HepG2 (cell line): ENCODE measurements around the gene DNAAF8. TPM values are rescaled to one million over a fixed set of nuclear protein-coding genes. Genes with fewer than 3 reads are reported as not detected.

Experiments used
- DR1 ChIP-seq: sonication (generic); formaldehyde crosslinking; IDR thresholded peaks from 2 replicates; pipeline ENCODE4 v1.8.0; 2021; ENCODE audit warnings: mild to moderate bottlenecking, missing genetic modification reagents, inconsistent platforms
- HCFC1 ChIP-seq: fragments of 150-350 bp; IDR thresholded peaks from 2 replicates; pipeline ENCODE4 v1.6.1; 2014; ENCODE audit warnings: low read depth, low read length
- KAT8 ChIP-seq: IDR thresholded peaks from 2 replicates; pipeline ENCODE4 v1.6.1; 2016; ENCODE audit warnings: missing genetic modification reagents, missing compliant biosample characterization
- KLF13 ChIP-seq: sonication (generic); formaldehyde crosslinking; IDR thresholded peaks from 2 replicates; pipeline ENCODE4 v1.4.0; 2020; ENCODE audit warnings: mild to moderate bottlenecking, missing genetic modification reagents
- MED8 ChIP-seq: sonication (generic); formaldehyde crosslinking; IDR thresholded peaks from 2 replicates; pipeline ENCODE4 v1.8.1; 2023; ENCODE audit warnings: mild to moderate bottlenecking, missing genetic modification reagents; ENCODE audit not compliant: insufficient replicate concordance
- MIXL1 ChIP-seq: IDR thresholded peaks from 2 replicates; pipeline ENCODE4 v1.6.1; 2016
- REXO4 ChIP-seq: sonication (generic); formaldehyde crosslinking; IDR thresholded peaks from 2 replicates; pipeline ENCODE4 v1.8.0; 2022; ENCODE audit warnings: missing genetic modification reagents, mild to moderate bottlenecking, borderline replicate concordance
- SCMH1 ChIP-seq: sonication (generic); formaldehyde crosslinking; IDR thresholded peaks from 2 replicates; pipeline ENCODE4 v1.9.0; 2021; ENCODE audit warnings: missing genetic modification reagents, mild to moderate bottlenecking, borderline replicate concordance
- SIN3B ChIP-seq: fragments of 150-350 bp; IDR thresholded peaks from 2 replicates; pipeline ENCODE4 v1.6.1; 2014; ENCODE audit warnings: low read length
- TEF ChIP-seq: sonication (generic); formaldehyde crosslinking; IDR thresholded peaks from 2 replicates; pipeline ENCODE4 v1.5.0; 2020; ENCODE audit warnings: missing genetic modification reagents
- TOPORS ChIP-seq: sonication (generic); formaldehyde crosslinking; IDR thresholded peaks from 2 replicates; pipeline ENCODE4 v1.8.0; 2023; ENCODE audit warnings: mild to moderate bottlenecking, missing genetic modification reagents
- ZFY ChIP-seq: sonication (generic); formaldehyde crosslinking; IDR thresholded peaks from 2 replicates; pipeline ENCODE4 v1.4.0; 2020; ENCODE audit warnings: missing genetic modification reagents
- ZIK1 ChIP-seq: sonication (generic); formaldehyde crosslinking; IDR thresholded peaks from 2 replicates; pipeline ENCODE4 v1.5.0; 2020; ENCODE audit warnings: mild to moderate bottlenecking, low read depth, missing genetic modification reagents, borderline replicate concordance
- ZNF136 ChIP-seq: sonication (generic); formaldehyde crosslinking; IDR thresholded peaks from 2 replicates; pipeline ENCODE4 v1.8.1; 2022; ENCODE audit warnings: low read depth, mild to moderate bottlenecking, moderate library complexity, missing genetic modification reagents
- ZNF30 ChIP-seq: sonication (generic); formaldehyde crosslinking; IDR thresholded peaks from 2 replicates; pipeline ENCODE4 v1.5.0; 2020; ENCODE audit warnings: mild to moderate bottlenecking, missing genetic modification reagents
- ZNF431 ChIP-seq: sonication (generic); formaldehyde crosslinking; IDR thresholded peaks from 2 replicates; pipeline ENCODE4 v1.9.0; 2022; ENCODE audit warnings: missing genetic modification reagents, low read depth, mild to moderate bottlenecking, borderline replicate concordance
- ZNF432 ChIP-seq: sonication (generic); formaldehyde crosslinking; IDR thresholded peaks from 2 replicates; pipeline ENCODE4 v1.5.0; 2020; ENCODE audit warnings: missing genetic modification reagents, mild to moderate bottlenecking, borderline replicate concordance
- ZNF446 ChIP-seq: sonication (generic); formaldehyde crosslinking; IDR thresholded peaks from 2 replicates; pipeline ENCODE4 v1.5.0; 2020; ENCODE audit warnings: mild to moderate bottlenecking, missing genetic modification reagents
- ZNF598 ChIP-seq: sonication (generic); formaldehyde crosslinking; IDR thresholded peaks from 2 replicates; pipeline ENCODE4 v1.5.1; 2020; ENCODE audit warnings: mild to moderate bottlenecking, missing genetic modification reagents, borderline replicate concordance
- ZNF839 ChIP-seq: sonication (generic); formaldehyde crosslinking; IDR thresholded peaks from 2 replicates; pipeline ENCODE4 v1.4.0; 2020; ENCODE audit warnings: missing genetic modification reagents, mild to moderate bottlenecking, borderline replicate concordance
- ZNF878 ChIP-seq: sonication (generic); formaldehyde crosslinking; IDR thresholded peaks from 2 replicates; pipeline ENCODE4 v1.8.1; 2023; ENCODE audit warnings: mild to moderate bottlenecking, missing genetic modification reagents, moderate library complexity
- ZZZ3 ChIP-seq: sonication (generic); formaldehyde crosslinking; IDR thresholded peaks from 2 replicates; pipeline ENCODE4 v1.4.0; 2020; ENCODE audit warnings: missing genetic modification reagents, mild to moderate bottlenecking, borderline replicate concordance
- polyA plus RNA-seq, 8 experiments: library from polyadenylated mRNA; depleted of rRNA in 3 of 8; stranded (reverse) in 7 of 8; unstranded in 1 of 8; fragments of >200 nt; fragmentation: Illumina TruSeq in 4 of 8; extraction: Trizol in 4 of 8; gene quantifications; 2 replicates each; pipeline versions ENCODE4 v1.2.1 to v1.2.3, GENCODE V29; 2011 to 2016; ENCODE audit warnings: low read depth in 4 of 8, missing spikeins in 1 of 8, mixed read lengths in 1 of 8; ENCODE audit not compliant: insufficient read depth in 1 of 8
- total RNA-seq, 5 experiments: library from RNA; depleted of rRNA; stranded (reverse); fragments of >200 nt; fragmentation: Illumina TruSeq; extraction: Trizol; gene quantifications; 2 replicates each; pipeline ENCODE4 v1.2.3, GENCODE V29; 2016; ENCODE audit warnings: low read depth in 1 of 5
- TF ChIP-seq, protein P1 (sequence below), 2 experiments: fragments of 450-650 bp in 1 of 2; sonication (generic) in 1 of 2; formaldehyde crosslinking; IDR thresholded peaks; 2 replicates each; pipeline versions ENCODE4 v1.5.0 to v1.8.0; 2020 to 2022; ENCODE audit warnings: mild to moderate bottlenecking in 1 of 2, missing genetic modification reagents in 1 of 2
- TF ChIP-seq, protein P2 (sequence below): sonication (generic); formaldehyde crosslinking; IDR thresholded peaks from 2 replicates; pipeline ENCODE4 v1.4.0; 2020; ENCODE audit warnings: missing genetic modification reagents, borderline replicate concordance
- TF ChIP-seq, protein P3 (sequence below): sonication (generic); formaldehyde crosslinking; IDR thresholded peaks from 2 replicates; pipeline ENCODE4 v1.4.0; 2020; ENCODE audit warnings: low read depth, mild to moderate bottlenecking, missing genetic modification reagents

DNAAF8 gene
- total and polyA plus RNA-seq, 2 of the 13 experiments (the other 11 are each of a cell fraction or from before 2014, with no cell fraction given): 0.44 TPM; not detected in 1

- TF ChIP-seq TEF (CRISPR knock-in tag) (no peak), ZNF432 (no peak), ZNF839 (no peak; the same call in 1 of the 2 replicates), MED8 (CRISPR knock-in tag) (peak; percentile 67), ZNF446 (0 out of 2 replicates have a peak, but pooled peaks have one; percentile 75), ZNF30 (CRISPR knock-in tag) (no peak), KAT8 (peak; percentile 84), ZZZ3 (CRISPR knock-in tag) (peak; percentile 75; the same call in 1 of the 2 replicates), MIXL1 (peak; percentile 77), TOPORS (no peak), HCFC1 (peak; percentile 94), DR1 (CRISPR knock-in tag) (peak; percentile 78; the same call in 1 of the 2 replicates), REXO4 (CRISPR knock-in tag) (no peak), ZNF878 (CRISPR knock-in tag) (no peak), ZIK1 (CRISPR knock-in tag) (peak; percentile 68; the same call in 1 of the 2 replicates), ZNF136 (CRISPR knock-in tag) (no peak), SCMH1 (CRISPR knock-in tag) (no peak), SIN3B (0 out of 2 replicates have a peak, but pooled peaks have one; percentile 52), ZNF598 (peak; percentile 82; the same call in 1 of the 2 replicates), ZFY (peak; percentile 100), ZNF431 (CRISPR knock-in tag) (0 out of 2 replicates have a peak, but pooled peaks have one; percentile 25), KLF13 (no peak)
- TF ChIP-seq, protein P1, sequence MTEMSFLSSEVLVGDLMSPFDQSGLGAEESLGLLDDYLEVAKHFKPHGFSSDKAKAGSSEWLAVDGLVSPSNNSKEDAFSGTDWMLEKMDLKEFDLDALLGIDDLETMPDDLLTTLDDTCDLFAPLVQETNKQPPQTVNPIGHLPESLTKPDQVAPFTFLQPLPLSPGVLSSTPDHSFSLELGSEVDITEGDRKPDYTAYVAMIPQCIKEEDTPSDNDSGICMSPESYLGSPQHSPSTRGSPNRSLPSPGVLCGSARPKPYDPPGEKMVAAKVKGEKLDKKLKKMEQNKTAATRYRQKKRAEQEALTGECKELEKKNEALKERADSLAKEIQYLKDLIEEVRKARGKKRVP (CRISPR knock-in tag; IDR thresholded peaks at IDR 0.05): no peak
- TF ChIP-seq, protein P2, sequence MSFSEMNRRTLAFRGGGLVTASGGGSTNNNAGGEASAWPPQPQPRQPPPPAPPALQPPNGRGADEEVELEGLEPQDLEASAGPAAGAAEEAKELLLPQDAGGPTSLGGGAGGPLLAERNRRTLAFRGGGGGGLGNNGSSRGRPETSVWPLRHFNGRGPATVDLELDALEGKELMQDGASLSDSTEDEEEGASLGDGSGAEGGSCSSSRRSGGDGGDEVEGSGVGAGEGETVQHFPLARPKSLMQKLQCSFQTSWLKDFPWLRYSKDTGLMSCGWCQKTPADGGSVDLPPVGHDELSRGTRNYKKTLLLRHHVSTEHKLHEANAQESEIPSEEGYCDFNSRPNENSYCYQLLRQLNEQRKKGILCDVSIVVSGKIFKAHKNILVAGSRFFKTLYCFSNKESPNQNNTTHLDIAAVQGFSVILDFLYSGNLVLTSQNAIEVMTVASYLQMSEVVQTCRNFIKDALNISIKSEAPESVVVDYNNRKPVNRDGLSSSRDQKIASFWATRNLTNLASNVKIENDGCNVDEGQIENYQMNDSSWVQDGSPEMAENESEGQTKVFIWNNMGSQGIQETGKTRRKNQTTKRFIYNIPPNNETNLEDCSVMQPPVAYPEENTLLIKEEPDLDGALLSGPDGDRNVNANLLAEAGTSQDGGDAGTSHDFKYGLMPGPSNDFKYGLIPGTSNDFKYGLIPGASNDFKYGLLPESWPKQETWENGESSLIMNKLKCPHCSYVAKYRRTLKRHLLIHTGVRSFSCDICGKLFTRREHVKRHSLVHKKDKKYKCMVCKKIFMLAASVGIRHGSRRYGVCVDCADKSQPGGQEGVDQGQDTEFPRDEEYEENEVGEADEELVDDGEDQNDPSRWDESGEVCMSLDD (CRISPR knock-in tag): peak; percentile 70; the same call in 1 of the 2 replicates
- TF ChIP-seq, protein P3, sequence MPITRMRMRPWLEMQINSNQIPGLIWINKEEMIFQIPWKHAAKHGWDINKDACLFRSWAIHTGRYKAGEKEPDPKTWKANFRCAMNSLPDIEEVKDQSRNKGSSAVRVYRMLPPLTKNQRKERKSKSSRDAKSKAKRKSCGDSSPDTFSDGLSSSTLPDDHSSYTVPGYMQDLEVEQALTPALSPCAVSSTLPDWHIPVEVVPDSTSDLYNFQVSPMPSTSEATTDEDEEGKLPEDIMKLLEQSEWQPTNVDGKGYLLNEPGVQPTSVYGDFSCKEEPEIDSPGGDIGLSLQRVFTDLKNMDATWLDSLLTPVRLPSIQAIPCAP (CRISPR knock-in tag): 0 out of 2 replicates have a peak, but pooled peaks have one; percentile 66
Measured at GRCh38 chr16:4766875-4767628, 32.7 kb downstream of the DNAAF8 start, which contains the start of gene ZNF500 (continued).
